Right ventricle myocardium superior (tissue), 1 donor: ENCODE results near the gene RNF11. TPM values are rescaled to one million over a fixed set of nuclear protein-coding genes. Genes with fewer than 3 reads are reported as not detected.

Experiments used
- ATAC-seq: fragments of 200-7000 bp; cut with Tn5 transposase; one replicate; pipeline ENCODE4 v1.9.1; 2020; ENCODE audit warnings: mild to moderate bottlenecking; ENCODE audit not compliant: poor library complexity
- DNase-seq: peaks from one replicate; pipeline ENCODE4 v3.0.0-alpha.2; 2020
- intact Hi-C: fragments of 100-400 bp; cut with DNase I; formaldehyde crosslinking; loops from one replicate; pipeline ENCODE4 v1.11.2; 2022
- total RNA-seq: library from RNA; stranded (reverse); fragmentation: NEBNext Ultra II Directional; extraction: Animal tissue kit (Norgen Biotek cat#: 25700); gene quantifications from one replicate; pipeline ENCODE4 v1.2.1, GENCODE V29; 2021
- donor health status: DM: no; HTN: yes; CAD: no; lungs with severe emphysema.

The RNF11 gene
- total RNA-seq, 1 donor from 2014 or later: 106 TPM

GRCh38 chr1:51301844-51302162 is 65.7 kb downstream of the RNF11 start:
- DNase-seq (no peak), ATAC-seq (no peak)
- intact Hi-C loops: no loop called here

GRCh38 chr1:51302270-51302669 is 66.2 kb downstream of the RNF11 start:
- ATAC-seq (no peak), DNase-seq (no peak)
- intact Hi-C loops: no loop called here

DNA sequence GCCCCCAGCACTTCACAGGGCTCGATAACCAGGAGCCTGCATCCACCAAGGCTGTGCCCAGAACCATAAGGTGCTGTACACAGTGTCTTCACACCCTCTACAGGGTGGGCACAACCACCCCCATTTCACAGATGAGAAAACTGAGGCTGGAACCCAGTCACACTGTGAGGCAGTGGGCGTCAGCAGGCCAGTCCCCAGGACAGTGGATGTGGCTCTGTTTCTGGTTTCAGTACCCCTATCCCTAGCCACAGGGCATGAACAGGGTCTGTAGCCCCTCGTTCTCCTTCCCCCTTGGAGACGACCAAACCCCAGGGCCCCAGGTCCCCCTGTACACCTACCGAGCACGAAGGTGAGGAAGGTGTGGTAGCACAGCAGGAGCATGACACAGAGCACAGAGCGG is 66.7 kb downstream of the RNF11 start:
- ATAC-seq (no peak), DNase-seq (no peak)
- intact Hi-C loops: no loop called here

DNA sequence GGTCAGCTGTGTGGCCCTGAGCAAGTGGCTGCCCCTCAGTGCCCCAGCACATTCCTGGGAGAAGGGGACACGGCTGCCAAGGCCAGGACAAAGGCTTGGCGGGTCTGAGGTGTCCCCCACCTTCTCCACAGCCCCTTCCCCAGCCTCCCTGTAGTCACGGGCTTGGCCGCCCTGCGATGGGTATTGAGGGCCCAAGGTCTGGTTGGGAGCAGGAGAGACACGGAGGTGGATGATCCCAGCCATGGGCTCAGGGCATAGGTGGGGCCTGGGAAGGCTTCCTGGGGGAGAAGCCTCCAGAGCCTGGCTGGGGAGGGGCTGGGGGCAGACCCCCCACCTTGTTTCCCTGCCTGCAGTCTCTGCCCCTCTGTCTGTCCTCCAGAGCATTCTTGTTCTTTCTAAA is 67.2 kb downstream of the RNF11 start:
- intact Hi-C loops: no loop called here
- DNase-seq (no peak), ATAC-seq (no peak)

DNA sequence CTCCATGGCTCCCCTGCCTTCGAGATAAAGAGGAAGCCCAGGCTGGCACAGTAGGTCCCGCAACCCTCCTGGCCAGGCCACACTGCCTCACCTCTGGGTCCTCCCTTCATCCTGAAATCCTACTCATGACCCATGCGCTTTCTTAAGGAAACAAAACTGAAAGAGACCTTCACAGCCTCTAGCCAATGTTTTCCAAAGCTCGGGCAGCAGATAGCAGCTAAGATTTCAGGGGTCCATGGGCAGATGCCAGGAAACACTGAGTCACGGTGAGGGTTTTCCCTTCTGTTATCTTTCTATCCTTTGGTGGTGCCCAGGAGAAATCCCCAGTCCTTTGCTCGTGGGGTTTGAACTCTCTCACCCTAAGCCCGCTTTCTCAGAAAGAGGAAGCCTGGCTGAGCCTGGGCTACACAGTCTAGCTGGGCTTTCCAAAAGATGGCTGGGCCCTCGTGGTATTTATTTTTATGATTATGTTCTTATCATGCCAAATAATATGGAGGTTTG is 67.7 kb downstream of the RNF11 start:
- no peak for ATAC-seq
- no peak for DNase-seq
- intact Hi-C loops: no loop called here

DNA sequence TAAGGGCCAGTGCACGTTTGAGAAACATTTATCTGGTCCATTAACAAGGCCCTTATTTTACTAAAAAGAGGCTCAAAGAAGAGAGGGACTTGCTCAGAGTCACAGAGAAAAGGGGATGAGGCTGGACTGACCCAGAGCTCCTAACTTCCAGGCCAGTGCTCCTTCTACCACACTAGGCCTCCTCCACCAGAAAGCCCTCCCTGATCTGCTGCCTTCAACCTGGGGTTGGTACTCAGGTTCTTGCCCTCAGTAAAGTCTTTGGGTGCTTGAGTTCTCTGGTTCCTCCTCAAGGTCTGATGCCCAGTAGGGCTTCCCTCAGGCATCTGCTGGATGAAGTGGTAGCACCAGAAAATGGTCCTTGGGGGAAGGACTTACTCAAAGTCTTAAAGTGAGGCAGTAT is 68.3 kb downstream of the RNF11 start:
- ATAC-seq (no peak), DNase-seq (no peak)
- intact Hi-C loops: no loop called here

DNA sequence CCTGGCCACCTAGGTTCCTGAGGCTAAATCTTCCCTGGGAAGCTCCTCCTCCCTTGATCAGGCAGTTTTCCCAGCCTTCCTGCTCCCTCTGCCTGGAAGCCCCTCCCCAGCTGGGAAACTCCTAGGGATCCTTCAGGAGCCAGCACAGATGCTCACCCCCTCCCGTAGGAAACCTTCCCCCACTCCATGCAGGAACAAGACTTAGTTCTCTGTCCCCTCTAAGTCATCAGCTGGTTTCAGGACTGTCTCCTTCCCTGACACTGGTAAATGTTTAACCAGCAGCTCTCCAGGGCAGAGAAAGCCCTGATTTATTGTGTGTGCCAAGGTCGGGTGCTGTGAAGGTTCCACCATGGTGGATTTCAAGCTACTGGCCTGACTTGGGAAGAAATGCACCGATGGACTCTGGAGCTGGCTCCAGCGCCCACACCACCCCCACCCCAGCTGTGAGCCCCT is 69.3 kb downstream of the RNF11 start:
- ATAC-seq (no peak), DNase-seq (no peak)
- intact Hi-C loops: no loop called here

- intact Hi-C loops: no loop called here
- DNase-seq: no peak
These were observed 70.9 kb downstream of the RNF11 start for GRCh38 chr1:51306950-51307349.

GRCh38 chr1:51308636-51309035 is 72.6 kb downstream of the RNF11 start:
- no peak for DNase-seq
- ATAC-seq: no peak
- intact Hi-C loops: no loop called here

More at GRCh38 chr1:51306950-51307349, 70.9 kb downstream of the RNF11 start:
- no peak for ATAC-seq

DNA sequence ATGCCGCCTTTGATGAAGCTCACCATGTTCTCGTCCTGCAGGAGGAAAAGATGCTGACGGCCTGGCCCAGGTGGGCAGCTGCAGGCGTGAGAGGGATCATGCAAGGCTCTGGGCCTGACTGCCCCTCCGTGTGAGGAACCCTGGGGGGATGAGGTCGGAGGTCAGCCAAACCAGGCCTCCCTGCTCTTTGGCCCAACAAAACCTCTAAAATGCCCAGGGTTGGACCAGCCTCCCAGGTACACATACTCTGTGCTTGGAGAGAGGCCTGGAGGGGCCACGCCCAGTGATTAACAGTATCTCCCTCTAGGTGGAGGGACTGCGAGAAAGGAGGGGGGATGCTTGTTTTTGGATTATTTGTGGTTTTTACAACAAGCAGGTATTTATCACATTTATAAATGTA is 73.2 kb downstream of the RNF11 start:
- intact Hi-C loops: no loop called here
- DNase-seq (no peak), ATAC-seq (no peak)

GRCh38 chr1:51310871-51311613 is 75.0 kb downstream of the RNF11 start:
- ATAC-seq (no peak), DNase-seq (no peak)
- intact Hi-C loops: no loop called here

GRCh38 chr1:51311826-51312225 is 75.8 kb downstream of the RNF11 start:
- intact Hi-C loops: no loop called here
- ATAC-seq (no peak), DNase-seq (no peak)

DNA sequence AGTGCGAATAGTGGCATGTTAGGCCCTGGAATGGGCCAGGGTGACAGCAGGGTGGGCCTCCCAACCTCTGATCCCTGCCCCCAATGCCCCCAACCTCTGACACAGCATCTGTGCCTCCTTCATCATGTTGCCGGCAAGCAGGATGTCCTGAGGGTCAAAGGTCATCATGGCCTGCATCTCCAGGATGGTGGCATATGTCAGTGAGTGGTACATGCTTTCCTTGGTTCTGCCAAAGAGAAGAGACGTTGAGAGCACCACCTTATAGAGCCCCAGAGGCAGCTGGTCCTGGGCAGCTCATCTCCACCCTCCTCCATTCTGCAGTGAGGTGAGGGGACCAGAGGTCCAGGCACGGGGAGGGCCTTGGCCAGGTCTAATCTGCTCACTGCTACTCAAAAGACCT is 76.6 kb downstream of the RNF11 start:
- ATAC-seq: no peak
- no peak for DNase-seq
- intact Hi-C loops: no loop called here

- intact Hi-C loops: no loop called here
- no peak for ATAC-seq
- DNase-seq: no peak
These were observed 77.3 kb downstream of the RNF11 start for GRCh38 chr1:51313268-51313852.

DNA sequence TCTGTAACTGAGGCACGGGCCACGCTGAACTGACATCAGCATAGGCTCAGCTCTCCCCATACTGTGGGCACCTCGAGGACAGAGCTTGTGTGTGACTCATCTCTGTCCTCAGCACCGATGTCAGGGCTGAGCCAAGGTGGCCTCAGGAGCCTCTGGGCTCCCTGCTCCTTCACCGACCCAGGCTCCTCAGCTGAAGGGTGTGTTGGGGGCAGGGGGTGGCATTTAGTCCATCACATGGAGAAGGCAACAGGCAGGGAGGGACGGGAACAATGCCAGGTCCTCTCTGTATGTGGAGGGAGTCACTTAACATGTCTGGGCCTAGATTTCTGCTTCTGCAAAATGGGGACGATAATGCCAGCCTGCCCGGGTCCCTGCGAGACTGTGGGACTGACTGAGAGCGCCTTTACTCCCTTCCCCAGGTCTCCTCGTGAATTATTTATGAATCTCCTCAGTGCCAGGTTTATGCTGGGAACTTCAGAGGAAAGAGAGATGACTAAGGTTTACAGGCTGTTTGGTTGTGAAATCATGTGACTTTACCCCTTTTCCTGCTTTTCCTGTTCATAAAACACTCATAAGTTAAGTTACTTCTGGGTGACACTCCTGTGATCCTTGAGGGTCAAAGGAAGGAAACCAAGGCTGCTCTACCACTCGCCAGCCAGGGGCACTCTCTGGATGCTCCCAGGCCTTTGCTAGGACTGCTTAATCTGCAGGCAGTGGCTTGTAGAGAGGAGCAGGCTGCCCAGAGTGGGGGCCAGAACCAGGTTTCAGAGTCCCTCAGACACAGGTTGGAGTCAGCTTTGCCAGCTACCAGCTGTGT is 78.1 kb downstream of the RNF11 start:
- ATAC-seq (no peak), DNase-seq (no peak)
- intact Hi-C loops: no loop called here

- intact Hi-C loops: no loop called here
- DNase-seq (no peak), ATAC-seq (no peak)
These were observed 78.9 kb downstream of the RNF11 start for GRCh38 chr1:51314974-51315373.

DNA sequence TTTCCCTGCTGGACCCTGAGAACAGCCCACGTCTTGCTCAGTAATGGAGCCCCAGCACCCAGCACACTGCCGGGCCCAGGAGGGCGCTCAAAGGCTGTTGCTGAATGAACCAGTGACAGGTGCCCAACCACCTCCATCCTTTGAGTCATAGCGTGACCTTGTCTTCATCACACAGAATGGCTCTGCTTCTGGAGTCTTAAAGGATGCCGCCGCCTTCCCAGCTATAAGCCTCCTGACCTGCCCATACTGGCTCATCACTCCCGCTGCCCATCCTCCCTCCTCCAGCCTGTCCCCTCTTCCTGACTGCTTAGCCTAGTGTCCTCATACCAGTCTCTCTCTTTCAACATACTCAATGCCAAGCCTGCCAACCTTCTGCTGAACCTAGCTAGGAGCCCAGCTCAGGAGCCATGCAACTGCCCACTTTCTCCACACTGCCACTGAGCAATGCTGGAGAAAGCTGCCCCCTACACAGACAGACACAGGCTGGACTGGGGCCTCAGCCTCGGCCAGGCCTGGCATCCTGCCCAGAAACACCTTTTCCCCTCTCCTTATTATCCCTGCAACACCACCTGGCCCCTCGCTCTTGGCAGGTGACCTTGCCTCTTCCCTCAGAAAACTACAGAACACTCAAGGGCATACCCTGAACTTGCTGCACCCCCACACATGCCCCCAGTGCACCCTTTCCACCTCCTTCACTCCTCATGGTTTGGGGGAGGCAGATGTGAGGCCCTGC is 80.2 kb downstream of the RNF11 start:
- ATAC-seq: no peak
- DNase-seq: no peak
- intact Hi-C loops: no loop called here

GRCh38 chr1:51316846-51317120 is 80.7 kb downstream of the RNF11 start:
- intact Hi-C loops: no loop called here
- DNase-seq (no peak), ATAC-seq (no peak)

GRCh38 chr1:51317798-51318197 is 81.7 kb downstream of the RNF11 start:
- ATAC-seq (no peak), DNase-seq (no peak)
- intact Hi-C loops: no loop called here
